HCT116 (cell line): ENCODE data around the gene MN1. TPM values are rescaled to one million over a fixed set of nuclear protein-coding genes. Genes with fewer than 3 reads are reported as not detected.

Experiments used
- ATAC-seq: fragments of 200-7000 bp; cut with Tn5 transposase; 2 replicates; pipeline ENCODE4 v1.9.1; 2020; ENCODE audit warnings: mild to moderate bottlenecking, moderate library complexity
- BruUV-seq: library from RNA; stranded (reverse); fragments of 400-500 nt; replicated peaks from 2 replicates; lab custom pipeline; 2021; lab: Mats Ljungman, UMichigan
- CTCF ChIA-PET: fragments of 300-600 bp; sonication (Branson Sonifier 250); formaldehyde crosslinking; loops from one replicate; lab custom pipeline; 2021; ENCODE audit warnings: antibody characterized with exemption; lab: Charles Lee
- POLR2A ChIA-PET: fragments of 300-600, 350-600 bp; sonication (Branson Sonifier 250); formaldehyde crosslinking; loops from one replicate; lab custom pipeline; 2021; ENCODE audit warnings: antibody characterized with exemption; lab: Charles Lee
- RAD21 ChIA-PET, 2 experiments: fragments of 300-600 bp; sonication (Branson Sonifier 250); formaldehyde crosslinking; loops; one replicate each; lab custom pipeline; 2023; ENCODE audit warnings: low total read pairs in 2 of 2; ENCODE audit not compliant: uncharacterized antibody in 2 of 2, unreplicated experiment in 2 of 2, low non-redundant PET in 1 of 2; lab: Charles Lee
- DNase-seq: peaks from one replicate; pipeline ENCODE4 v3.0.0-alpha.2; 2010; ENCODE audit warnings: low read depth, low spot score
- H2AFZ ChIP-seq: fragments of 200-600 bp; shearing (Covaris generic), sonication (generic); 2 replicates; pipeline ENCODE4 v1.6.1; 2017; ENCODE audit warnings: low read depth, mixed run types, mixed read lengths, antibody characterized with exemption, low read length; ENCODE audit not compliant: poor library complexity, severe bottlenecking
- H3K27ac ChIP-seq: 2 replicates; pipeline ENCODE4 v1.5.1; 2012; ENCODE audit warnings: low read depth, low read length
- H3K27me3 ChIP-seq: fragments of 200-600 bp; sonication (generic); 2 replicates; pipeline ENCODE4 v1.6.1; 2016; ENCODE audit warnings: mixed run types, low read length, mixed read lengths; ENCODE audit not compliant: insufficient read depth
- H3K36me3 ChIP-seq, 2 experiments: fragments of 200-500 bp in 1 of 2; fragments of 200-600 bp in 1 of 2; sonication (Bioruptor generic) in 1 of 2; sonication (generic) in 1 of 2; 2 replicates each; pipeline versions ENCODE4 v1.5.1 to v1.6.1; 2014 to 2016; ENCODE audit warnings: low read length in 2 of 2, inconsistent platforms in 1 of 2, mixed read lengths in 1 of 2, mixed run types in 1 of 2; ENCODE audit not compliant: insufficient read depth in 2 of 2, control insufficient read depth in 1 of 2
- H3K4me1 ChIP-seq, 2 experiments: fragments of 200-600 bp in 1 of 2; sonication (generic) in 1 of 2; 2 replicates each; pipeline versions ENCODE4 v1.5.1 to v1.6.1; 2012 to 2017; ENCODE audit warnings: low read length in 2 of 2, inconsistent platforms in 1 of 2, mild to moderate bottlenecking in 1 of 2, mixed read lengths in 1 of 2, mixed run types in 1 of 2, moderate library complexity in 1 of 2; ENCODE audit not compliant: insufficient read depth in 2 of 2, control insufficient read depth in 1 of 2
- H3K4me2 ChIP-seq: fragments of 200-600 bp; sonication (generic); 2 replicates; pipeline ENCODE4 v1.6.1; 2017; ENCODE audit warnings: mixed run types, low read length, mixed read lengths
- H3K4me3 ChIP-seq, 2 experiments: fragments of 200-600 bp in 1 of 2; sonication (generic) in 1 of 2; replicated peaks in 1 of 2; 2 replicates each; pipeline ENCODE4 v1.5.1; 2011 to 2016; ENCODE audit warnings: low read length in 2 of 2, control low read depth in 1 of 2, low read depth in 1 of 2, mild to moderate bottlenecking in 1 of 2, mixed read lengths in 1 of 2, mixed run types in 1 of 2
- H3K79me2 ChIP-seq: fragments of 200-600 bp; sonication (generic); 2 replicates; pipeline ENCODE4 v1.6.1; 2017; ENCODE audit warnings: mild to moderate bottlenecking, mixed run types, low read length, moderate library complexity, mixed read lengths; ENCODE audit not compliant: insufficient read depth
- H3K9ac ChIP-seq: fragments of 200-600 bp; sonication (generic); 2 replicates; pipeline ENCODE4 v1.6.1; 2016; ENCODE audit warnings: low read length, mixed read lengths
- H3K9me2 ChIP-seq: fragments of 200-600 bp; sonication (generic), shearing (Covaris generic); 2 replicates; pipeline ENCODE4 v1.6.1; 2017; ENCODE audit warnings: mixed run types, mild to moderate bottlenecking, moderate library complexity; ENCODE audit not compliant: insufficient read depth
- H3K9me3 ChIP-seq, 2 experiments: fragments of 200-500 bp in 1 of 2; fragments of 200-600 bp in 1 of 2; sonication (Bioruptor generic) in 1 of 2; sonication (generic) in 1 of 2; 2 replicates each; pipeline ENCODE4 v1.6.1; 2014 to 2017; ENCODE audit warnings: low read length in 2 of 2, mixed read lengths in 2 of 2, inconsistent platforms in 1 of 2, low read depth in 1 of 2, mild to moderate bottlenecking in 1 of 2, mixed run types in 1 of 2, moderate library complexity in 1 of 2; ENCODE audit not compliant: control insufficient read depth in 1 of 2, insufficient read depth in 1 of 2
- H4K20me1 ChIP-seq: fragments of 200-600 bp; sonication (generic), shearing (Covaris generic); 2 replicates; pipeline ENCODE4 v1.6.1; 2017; ENCODE audit warnings: mixed run types, mild to moderate bottlenecking, moderate library complexity; ENCODE audit not compliant: insufficient read depth
- CEBPB ChIP-seq: IDR thresholded peaks from 2 replicates; pipeline ENCODE4 v1.6.1; 2012; ENCODE audit warnings: low read depth
- POLR2A ChIP-seq: IDR thresholded peaks from 2 replicates; pipeline ENCODE4 v1.7.0; 2011; ENCODE audit warnings: borderline replicate concordance; ENCODE audit not compliant: insufficient read depth, insufficient read length; ENCODE audit errors: extremely low read depth
- POLR2AphosphoS5 ChIP-seq: IDR thresholded peaks from 2 replicates; pipeline ENCODE4 v1.6.1; 2011; ENCODE audit warnings: mild to moderate bottlenecking, low read depth, low read length, moderate library complexity
- RAD21 ChIP-seq: IDR thresholded peaks from 2 replicates; pipeline ENCODE4 v1.6.1; 2012; ENCODE audit warnings: low read depth, mild to moderate bottlenecking
- REST ChIP-seq: IDR thresholded peaks from 2 replicates; pipeline ENCODE4 v1.6.1; 2012; ENCODE audit warnings: low read depth
- YY1 ChIP-seq: IDR thresholded peaks from 2 replicates; pipeline ENCODE4 v1.6.1; 2011; ENCODE audit warnings: low read length, low read depth, moderate library complexity, mild to moderate bottlenecking; ENCODE audit not compliant: insufficient replicate concordance; ENCODE audit errors: extremely low read depth
- intact Hi-C: fragments of 100-400 bp; cut with micrococcal nuclease; formaldehyde crosslinking; loops from 2 replicates; pipeline ENCODE4 v1.10.0; 2022
- total RNA-seq: library from RNA; stranded (reverse); gene quantifications from one replicate; pipeline ENCODE4 v1.2.1, GENCODE V29; 2021; ENCODE audit not compliant: unreplicated experiment
- TF ChIP-seq, protein P1 (sequence below): IDR thresholded peaks from 2 replicates; pipeline ENCODE4 v1.6.1; 2012

Gene MN1
- total RNA-seq, 1 experiment from 2014 or later, result 2.9 TPM

DNA sequence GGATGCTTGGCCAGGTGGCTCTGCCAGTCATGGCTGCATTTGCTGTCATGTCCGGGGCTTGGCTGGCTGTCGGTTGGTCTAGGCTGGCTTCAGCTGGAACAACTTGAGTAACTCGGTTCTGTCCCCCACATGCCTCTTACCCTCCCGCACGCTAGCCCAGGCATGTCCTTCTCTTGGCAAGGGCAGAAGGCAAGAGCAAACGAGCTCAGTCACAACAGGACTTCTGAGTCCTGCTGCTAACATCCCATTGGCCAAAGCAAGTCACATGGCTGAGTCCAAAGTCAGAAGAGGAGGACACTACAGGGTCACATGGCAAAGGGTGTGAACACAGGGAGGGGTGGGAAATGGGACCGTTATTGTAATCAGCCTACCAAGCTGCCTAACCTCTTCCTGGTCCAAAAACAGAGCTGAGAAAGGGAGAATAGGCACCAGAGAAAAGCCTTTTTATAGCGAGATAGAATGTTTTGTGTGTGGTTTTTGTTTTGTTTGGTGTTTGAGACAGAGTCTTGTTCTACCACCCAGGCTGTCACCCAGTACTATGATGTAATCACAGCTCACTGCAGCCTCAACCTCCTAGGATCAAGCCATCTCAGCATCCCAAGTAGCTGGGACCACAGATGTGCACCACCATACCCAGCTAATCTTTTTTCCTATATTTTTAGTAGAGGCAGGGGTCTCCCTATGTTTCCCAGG lies 81.9 kb downstream of the MN1 start:
- Histone ChIP-seq H3K27ac (peak overlapping the region; percentile 67), H3K9me2 (no peaks in the 10 kb centered on the region), H3K4me1 (peaks cover 28 to 40% of the 10 kb centered on the region in 2 experiments), H3K4me2 (peak overlapping the region; percentile 79), H3K4me3 (no peak overlapping the region), H2AFZ (peak overlapping the region; percentile 58), H3K79me2 (no peaks in the 10 kb centered on the region), H3K36me3 (no peaks in the 10 kb centered on the region), H4K20me1 (no peaks in the 10 kb centered on the region), H3K27me3 (no peaks in the 10 kb centered on the region), H3K9ac (no peak overlapping the region), H3K9me3 (no peaks in the 10 kb centered on the region)
- no TSS peak for BruUV-seq
- POLR2A ChIA-PET, result no interaction called here
- RAD21 ChIA-PET, result no interaction called here
- DNase-seq, result no peak
- TF ChIP-seq REST (no peak), RAD21 (no peak), POLR2AphosphoS5 (no peak), CEBPB (no peak), YY1 (no peak), POLR2A (no peak)
- TF ChIP-seq, protein P1, sequence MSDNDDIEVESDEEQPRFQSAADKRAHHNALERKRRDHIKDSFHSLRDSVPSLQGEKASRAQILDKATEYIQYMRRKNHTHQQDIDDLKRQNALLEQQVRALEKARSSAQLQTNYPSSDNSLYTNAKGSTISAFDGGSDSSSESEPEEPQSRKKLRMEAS, result 0 out of 2 replicates have a peak, but pooled peaks have one; percentile 57
- intact Hi-C loops, result no loop called here
- ATAC-seq, result peak; percentile 45; the same call in 1 of the 2 replicates
- CTCF ChIA-PET, result no interaction called here
